CD4-positive, alpha-beta T cell treated with Interleukin-6 at 100 ng/mL for 8 hours (primary cell): Measurements from ENCODE around the gene ADGRV1.
"Not testable (repeated sequence)": the region's sequence is repeated elsewhere in the genome, so short reads cannot be mapped to it uniquely, and the experiment has no call there.

Experiments
- DNase-seq: peaks from one replicate; pipeline ENCODE4 v3.0.0-alpha.2; 2020; ENCODE audit warnings: mixed read lengths, low spot score

Gene ADGRV1

DNA sequence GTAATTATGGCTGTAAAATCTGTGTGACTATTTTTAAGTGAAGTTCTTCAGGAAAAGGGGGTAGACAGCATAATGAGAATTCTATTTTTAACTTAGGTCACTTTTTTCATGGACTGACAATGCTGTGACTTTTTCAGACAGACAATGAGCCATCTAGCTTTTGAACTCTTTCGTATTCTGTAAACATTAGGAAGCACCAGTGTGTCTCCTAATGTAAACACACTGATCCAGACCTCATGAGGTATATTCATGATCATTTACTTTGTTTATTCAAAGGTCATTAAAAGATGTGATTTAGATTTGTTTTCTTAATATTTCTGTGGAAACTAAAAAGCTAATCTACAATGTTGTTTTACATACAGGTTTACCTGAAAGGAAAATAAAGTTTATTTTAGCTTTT lies 352.6 kb downstream of the ADGRV1 start:
- no peak for DNase-seq

DNA sequence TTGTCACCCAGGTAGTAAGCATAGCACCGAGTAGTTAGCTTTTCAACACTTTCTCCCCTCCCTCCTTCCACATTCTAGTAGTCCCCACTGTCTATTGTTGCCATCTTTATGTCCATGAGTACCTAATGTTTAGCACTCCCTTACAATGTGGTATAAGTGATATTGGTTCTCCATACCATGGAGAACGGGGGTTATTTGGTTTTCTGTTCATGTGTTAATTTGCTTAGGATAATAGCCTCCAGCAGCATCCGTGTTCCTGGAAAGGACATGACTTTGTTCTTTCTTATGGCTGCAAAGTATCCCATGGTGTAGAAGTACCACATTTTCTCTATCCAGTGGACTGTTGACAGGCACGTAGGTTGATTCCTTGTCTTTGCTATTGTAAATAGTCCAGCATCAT lies 353.9 kb downstream of the ADGRV1 start:
- DNase-seq = no peak

DNA sequence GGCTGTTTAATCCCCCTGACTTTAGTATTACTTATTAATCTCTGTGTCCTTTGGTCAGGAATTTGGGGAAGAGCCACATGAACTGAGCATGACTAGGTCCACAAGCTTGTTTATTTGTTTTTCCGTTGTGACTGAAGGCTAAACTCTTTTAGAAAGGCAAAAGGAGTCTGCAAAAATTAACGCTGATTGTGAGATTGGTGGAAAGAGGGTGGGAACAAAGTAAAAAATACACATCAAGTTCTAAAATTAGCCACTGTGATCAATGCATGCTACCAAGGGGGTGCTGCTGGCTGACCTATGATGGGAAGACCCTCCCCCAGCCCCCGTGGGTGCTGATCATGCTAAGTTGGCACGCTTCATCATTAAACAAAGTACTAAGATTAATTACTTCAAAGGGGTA lies 356.8 kb downstream of the ADGRV1 start:
- no peak for DNase-seq

DNA sequence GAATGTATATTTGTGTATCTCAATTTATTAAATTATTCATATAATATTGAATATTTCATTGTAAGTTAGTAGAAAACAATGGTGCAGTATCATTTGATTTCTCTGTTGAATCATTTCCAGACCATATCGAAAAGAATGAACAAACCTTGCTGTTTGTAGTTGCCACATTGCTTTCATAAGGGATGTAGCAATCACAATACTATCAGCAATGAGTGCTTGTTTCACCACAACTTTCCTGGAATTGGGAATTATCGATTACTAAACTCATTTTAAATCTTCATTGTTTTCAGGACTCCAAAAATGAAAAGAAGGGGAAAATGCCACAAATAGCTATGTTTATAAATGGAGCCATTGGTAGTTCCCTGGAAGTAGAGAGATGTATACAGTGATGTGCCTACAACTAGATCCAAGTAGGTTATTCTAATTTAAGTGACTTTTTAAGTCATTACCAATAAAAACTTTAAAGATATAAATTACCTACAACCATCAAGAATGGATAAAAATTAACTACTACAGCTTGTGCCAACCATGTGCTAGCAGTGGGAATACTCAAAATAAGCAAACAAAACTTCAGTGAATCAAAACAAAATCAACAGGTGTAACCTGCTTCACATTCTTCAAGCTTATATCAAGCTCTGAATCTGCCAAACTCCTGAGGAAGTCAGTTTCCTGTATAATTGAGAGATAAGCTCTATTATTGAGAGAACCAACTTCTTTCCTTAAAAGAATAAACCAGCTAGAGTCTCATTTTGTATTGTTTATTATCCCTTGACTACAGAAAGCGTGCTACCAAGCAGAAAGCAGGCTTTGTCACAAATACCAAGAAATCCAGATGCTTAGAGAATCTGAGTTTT lies 358.6 kb downstream of the ADGRV1 start:
- no peak for DNase-seq

DNA sequence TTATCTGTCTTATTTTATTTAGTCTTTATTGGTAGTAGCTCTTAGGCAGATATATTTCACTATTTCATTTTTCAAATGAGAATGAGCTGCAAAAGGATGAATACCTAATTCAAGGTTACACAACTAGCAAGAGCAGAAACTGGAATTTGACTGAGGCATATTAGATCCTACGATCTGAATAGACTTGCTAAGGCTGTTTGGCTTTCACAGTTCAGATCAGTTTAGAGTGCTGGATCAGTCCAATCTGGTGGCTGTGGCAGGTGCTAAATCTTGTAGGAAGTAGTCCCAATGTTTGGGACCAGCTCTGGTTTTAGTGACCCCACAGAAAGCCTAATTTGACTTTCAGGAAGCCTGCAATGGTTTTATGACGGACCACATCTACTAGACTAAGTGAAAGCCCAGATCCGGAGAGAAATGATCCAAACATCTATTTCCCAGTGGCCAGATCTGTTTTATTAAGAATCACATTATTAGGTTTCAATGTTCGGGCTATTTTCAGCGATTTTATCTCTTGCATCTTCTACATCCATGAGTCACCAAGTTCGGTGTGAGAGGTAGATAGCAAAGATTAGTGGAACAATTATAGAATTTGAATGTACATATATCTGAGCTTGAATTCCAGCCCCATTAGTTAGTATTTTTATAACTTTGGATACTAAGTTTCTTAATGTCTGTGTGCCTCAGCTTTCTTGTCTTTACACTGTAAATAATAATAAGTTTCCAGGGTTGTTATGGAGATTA lies 359.5 kb downstream of the ADGRV1 start:
- no peak for DNase-seq

DNA sequence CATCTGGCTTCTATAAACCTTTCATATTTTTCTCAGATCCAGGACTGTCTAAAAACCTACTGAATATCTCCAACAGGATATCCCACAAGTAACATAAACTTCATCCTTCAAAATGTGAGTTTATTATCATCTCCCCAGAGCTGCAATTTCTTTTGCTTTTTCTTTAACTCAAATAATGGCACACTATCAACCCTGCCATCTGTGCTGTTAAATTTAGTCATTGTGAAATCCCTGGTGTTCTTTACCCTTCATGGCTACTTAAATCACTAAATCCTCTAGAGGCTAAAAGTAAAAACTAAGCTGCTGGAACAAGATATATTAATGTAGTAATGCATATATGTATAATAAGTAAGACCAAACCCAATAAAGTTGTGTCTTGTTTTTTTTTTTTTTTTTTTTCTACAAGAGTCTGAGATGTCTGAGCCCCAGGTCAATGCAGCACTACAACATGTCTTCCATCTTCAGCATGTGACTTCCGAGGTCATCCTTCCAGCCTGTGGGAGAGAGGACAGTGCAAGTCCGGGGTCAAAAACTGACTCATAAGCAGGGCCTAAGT lies 362.9 kb downstream of the ADGRV1 start:
- DNase-seq = no peak

DNA sequence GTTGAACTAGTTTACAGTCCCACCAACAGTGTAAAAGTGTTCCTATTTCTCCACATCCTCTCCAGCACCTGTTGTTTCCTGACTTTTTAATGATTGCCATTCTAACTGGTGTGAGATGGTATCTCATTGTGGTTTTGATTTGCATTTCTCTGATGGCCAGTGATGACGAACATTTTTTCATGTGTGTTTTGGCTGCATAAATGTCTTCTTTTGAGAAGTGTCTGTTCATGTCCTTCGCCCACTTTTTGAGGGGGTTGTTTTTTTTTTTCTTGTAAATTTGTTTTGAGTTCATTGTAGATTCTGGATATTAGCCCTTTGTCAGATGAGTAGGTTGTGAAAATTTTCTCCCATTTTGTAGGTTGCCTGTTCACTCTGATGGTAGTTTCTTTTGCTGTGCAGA lies 365.6 kb downstream of the ADGRV1 start:
- DNase-seq = not testable (repeated sequence)

DNA sequence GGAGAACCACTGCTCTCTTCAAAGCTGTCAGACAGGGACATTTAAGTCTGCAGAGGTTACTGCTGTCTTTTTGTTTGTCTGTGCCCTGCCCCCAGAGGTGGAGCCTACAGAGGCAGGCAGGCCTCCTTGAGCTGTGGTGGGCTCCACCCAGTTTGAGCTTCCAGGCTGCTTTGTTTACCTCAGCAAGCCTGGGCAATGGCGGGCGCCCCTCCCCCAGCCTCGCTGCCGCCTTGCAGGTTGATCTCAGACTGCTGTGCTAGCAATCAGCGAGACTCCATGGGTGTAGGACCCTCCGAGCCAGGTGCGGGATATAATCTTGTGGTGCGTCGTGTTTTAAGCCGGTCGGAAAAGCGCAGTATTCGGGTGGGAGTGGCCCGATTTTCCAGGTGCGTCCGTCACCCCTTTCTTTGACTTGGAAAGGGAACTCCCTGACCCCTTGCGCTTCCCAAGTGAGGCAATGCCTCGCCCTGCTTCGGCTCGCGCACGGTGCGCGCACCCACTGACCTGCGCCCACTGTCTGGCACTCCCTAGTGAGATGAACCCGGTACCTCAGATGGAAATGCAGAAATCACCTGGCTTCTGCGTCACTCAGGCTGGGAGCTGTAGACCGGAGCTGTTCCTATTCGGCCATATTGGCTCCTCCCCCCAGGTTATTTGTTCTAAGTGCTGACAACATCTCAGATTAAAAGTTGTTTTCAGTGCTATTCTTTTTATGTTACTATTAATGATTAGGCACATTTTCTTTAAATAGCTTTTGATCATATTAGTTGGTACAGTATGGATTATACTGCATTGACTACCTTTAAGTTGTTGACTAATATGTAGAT lies 370.6 kb downstream of the ADGRV1 start:
- DNase-seq = not testable (repeated sequence)

DNA sequence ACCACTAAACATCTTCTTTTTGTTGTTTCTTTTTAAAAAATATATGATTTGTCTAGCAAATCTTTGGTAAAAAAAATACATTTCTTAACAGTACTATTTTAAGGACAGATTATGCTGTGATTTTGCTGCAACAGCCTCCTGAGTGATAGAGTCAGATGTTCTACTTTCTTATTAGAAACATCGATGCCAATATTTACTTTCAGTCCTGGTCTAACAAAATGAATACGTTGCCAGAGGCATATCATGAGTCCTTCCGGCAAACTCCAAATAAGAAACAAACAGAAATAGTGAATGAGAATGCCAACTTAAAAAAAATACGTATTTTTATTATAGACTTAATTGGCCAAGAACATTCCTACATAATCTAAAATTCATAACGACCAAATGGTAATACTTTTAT lies 371.5 kb downstream of the ADGRV1 start:
- no peak for DNase-seq

DNA sequence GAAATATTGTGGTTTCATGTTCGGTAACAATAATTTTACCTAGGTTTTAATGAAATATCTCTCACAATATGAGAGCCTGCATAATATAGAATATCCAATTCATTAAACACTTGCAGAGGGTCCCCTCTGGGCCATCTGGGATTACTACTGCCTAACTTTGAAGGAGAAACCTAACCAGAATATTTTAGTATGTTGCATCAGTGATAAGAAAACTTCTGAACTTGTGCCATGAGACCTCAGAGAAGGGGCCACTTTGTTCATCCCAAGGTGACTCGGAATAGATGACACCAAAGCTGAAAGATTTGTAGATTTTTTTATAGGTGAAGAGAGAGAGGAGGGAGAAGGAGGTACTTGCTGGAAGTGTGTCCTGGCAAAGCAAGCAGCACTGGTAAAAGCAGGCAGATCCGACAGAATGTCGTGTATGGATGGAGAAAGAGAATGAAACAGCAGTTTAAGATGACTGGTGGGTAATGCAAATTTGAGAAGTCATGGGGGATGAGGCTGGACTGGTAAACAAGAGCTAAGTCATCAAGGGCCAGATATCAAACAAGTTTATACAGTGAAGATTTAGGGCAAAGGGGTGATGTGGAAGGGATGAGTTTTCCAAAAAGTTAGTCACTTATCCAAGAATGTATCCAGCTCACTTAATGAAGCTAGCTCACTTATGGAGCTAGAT lies 372.3 kb downstream of the ADGRV1 start:
- no peak for DNase-seq

DNA sequence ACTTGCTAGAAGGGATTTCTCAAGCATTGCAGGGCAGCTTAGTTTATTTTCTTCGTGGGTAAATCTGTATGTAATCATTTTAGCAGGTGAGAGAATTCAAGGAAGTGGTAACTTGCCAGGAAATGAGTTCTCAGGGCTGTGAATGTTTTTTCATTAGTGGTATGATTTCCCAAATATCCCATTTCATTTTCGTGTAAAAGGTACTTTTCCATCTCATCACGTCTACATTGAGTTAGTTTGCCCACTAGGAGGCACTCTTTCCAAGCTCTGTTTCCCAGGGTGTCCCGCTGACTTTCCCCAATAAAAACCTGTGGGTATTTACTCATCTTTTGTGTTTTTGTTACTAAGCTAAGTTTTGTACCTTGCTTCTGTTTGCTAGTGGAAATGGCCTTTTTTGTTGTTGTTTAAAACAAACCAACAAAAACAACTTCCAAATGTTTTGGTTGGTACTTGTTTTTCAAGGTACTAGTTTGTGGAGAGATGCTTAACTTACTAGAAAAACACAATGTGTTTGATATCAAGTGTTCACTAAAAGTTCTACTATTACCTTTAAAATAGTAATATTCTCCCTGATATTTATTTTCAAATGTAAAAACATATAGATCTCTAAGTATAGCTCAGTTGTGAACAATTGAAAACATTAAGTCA lies 373.6 kb downstream of the ADGRV1 start:
- peak; percentile 24 for DNase-seq

DNA sequence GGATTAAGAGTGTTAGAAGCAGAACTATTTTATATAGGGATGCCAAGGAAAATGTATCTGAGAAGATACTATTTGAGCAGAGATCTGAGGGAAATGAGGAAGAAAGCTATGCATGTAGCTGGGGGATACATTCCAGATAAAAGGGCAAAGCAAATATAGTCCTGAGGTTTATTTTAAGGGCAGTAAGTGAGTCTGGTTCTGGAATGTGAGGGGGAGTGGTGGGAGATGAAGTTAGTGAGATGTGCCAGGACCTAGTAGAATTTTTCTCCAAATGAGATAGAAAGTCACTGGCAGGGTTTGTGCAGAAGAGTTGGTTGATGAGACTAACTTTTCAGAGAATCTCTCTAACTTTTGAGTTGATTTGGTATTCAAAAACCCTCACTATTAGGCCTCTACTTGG lies 374.7 kb downstream of the ADGRV1 start:
- no peak for DNase-seq

DNA sequence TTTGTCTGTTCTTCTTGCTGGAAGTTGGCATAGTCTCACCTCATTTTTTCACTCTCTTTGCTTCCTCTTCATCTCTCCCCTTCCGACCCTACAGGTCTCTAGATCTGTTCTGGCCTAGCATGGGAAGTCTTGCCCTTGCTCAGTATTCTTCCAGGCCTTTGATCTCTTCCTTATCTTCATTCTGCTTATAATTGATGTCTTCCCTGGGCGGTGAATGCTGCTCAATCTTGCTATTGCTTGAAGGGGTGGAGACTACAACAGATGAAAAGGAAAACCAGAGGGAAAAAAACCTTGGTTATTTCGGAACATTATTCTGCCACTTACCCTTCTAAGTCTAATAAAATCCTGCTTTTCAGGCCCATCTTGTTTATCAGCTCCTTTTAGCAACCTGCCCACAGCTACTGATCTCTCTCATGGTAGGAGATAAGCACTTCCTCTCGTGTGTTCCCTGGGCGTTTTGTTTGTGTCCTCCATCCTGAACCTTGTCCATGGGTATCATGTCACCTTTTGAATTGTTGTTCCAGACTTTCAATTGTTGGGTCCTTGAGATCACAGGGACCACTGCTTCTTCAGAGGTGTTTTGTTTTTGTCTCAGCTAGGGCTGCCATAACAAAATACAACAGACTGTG lies 375.6 kb downstream of the ADGRV1 start:
- DNase-seq = no peak

DNA sequence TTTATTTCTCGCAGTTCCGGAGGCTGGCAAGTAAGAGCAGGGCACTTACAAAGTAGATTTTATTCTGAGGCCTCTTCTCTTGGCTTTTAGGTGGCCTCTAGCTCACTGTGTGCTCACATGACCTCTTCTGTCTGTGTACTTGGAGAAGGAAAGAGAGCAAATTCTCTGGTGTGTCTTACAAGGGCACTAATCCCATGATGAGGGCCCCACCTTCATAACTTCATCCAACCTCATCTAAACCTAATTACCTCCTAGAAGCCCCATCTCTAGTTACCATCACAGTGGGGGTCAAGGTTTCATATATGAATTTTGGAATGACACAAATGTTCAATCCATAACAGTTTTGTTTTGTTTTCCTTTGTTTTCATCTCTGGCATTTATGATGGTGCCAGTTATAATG lies 376.1 kb downstream of the ADGRV1 start:
- no peak for DNase-seq

DNA sequence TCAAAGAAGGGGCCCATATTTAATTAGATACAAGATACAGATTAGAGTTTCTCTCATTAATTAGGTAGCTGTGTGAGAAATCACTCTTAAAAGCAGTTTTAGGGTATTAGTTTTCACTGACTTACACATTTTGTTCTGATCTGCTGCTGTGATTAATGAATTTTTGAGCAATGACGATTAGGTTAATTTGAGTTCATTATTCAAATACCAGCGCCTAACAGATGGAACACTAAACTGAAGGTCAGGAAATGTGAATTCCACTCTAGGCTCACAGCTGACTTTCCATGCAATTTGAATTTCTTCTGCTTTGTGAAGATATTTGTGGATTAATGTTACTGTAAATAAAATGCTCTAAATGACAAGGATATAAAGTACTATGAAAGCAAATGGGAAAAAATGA lies 380.6 kb downstream of the ADGRV1 start:
- DNase-seq = no peak

DNA sequence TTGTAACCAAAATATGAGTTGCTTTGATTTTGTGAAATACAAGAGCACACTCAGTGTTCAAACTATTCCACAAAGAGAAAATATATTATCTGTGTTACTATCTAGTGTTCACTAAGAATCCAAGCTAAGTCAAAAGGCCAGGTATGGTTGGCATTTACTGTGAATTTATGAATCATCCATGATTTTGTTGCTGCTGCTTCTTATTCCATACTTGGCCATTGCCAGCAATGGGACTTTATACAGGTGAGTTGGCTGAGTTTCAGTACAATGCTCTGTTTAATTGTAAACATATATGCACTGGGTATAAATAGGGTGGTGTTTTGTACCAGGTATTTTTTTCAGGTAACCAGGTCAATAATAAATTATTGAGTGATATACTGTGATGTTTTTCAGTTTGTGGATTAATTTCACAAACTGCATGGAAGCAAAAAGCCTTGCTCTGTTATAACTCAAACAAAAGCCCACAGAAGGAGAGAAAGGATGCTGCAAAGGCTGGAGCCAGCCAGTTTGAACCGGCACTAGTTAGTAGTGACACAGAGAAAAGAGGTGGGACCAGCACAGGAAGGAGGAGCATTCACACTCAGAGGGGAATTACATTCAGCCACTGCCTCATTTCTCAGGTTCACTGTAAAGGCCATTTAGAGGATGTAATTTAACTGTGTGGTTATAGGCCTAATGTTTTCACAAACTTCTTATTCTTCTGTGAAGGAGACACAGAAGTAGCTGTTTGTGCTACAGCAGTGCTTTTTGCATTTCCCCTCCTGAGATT lies 381.8 kb downstream of the ADGRV1 start:
- peak; percentile 3 for DNase-seq

DNA sequence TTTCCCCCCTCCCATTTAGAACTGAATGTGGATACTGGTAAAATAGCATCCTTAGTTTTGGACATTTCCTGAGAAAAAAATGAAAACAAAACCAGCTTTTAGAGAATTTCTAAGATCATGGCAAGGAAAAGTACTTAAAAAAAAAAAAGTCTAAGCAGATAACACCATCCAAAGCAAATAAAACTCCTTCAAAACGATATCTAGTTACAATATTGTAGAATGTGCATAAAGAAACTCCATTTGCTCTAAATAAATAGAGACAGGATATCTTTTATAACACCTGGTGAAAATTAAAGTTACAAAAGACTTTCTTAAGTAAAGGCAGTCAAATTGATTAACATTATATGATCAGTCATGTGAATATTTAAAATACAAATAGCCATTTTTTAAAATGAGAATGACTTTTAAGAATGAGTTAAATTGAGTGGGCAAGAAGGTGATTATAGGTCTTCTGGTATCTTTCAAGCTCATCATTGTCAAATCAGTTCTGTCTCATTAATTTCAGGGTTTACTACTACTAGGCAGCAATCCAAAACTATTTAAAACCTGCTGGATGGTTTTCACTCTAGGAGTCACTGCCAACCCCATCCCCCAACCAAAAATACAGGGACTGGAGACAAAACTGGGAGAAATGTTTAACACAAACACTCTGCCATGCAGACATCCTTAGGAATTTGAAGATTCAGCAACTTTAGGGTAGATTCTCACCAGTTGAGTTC lies 382.6 kb downstream of the ADGRV1 start:
- no peak for DNase-seq

DNA sequence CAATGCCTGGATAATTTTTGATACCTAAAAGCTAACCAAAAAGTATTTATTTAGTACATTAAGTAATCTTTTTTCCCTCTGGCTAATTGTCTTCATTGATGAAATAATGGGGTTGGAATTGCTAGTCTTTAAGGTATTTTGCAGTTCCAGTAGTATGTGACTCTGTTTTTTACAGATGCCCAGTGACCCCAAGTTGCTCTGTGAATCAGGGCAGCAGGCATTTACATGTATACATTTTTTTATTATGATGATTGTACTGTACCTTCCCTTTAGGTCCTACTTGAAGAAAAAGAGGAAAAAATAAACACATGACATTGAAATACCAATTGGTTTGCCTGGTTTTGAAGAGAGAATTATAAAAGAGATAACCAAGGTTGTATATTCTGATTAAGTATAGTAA lies 385.5 kb downstream of the ADGRV1 start:
- no peak for DNase-seq

DNA sequence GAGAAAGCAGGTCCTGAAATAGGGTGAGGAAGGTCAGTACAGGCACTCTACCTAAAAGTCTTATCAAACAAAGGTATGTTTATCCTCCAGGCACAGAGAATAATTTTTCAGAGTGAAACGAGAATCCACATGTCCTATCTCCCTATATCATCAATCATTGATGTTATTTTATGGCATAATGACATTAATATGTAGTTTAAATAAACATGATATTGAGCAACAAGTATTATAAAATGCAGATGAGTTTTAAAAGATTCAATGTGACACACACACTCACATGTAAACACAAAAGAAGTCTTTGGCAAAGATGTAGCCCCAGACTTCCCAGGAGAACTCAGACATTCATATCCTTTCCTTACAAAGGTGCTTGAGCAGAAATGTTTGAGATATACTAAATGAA lies 389.1 kb downstream of the ADGRV1 start:
- DNase-seq = no peak
